Activated naive CD4-positive, alpha-beta T cell treated with anti-CD3 and anti-CD28 coated beads, Interleukin-2, amount 50 U/mL, for 24 hours (primary cell): ENCODE data around the gene GOLT1B.

Experiments used
- H3K27ac Mint-ChIP-seq: one replicate; pipeline ENCODE4 v1.8.0; 2021; ENCODE audit warnings: mild to moderate bottlenecking, mixed read lengths
- H3K27me3 Mint-ChIP-seq: one replicate; pipeline ENCODE4 v1.8.0; 2021; ENCODE audit warnings: mixed read lengths
- H3K36me3 Mint-ChIP-seq: one replicate; pipeline ENCODE4 v1.8.0; 2021; ENCODE audit warnings: mixed read lengths
- H3K4me1 Mint-ChIP-seq: one replicate; pipeline ENCODE4 v1.8.0; 2021; ENCODE audit warnings: mixed read lengths
- H3K4me3 Mint-ChIP-seq: one replicate; pipeline ENCODE4 v1.8.0; 2021; ENCODE audit warnings: mild to moderate bottlenecking, mixed read lengths
- H3K9me3 Mint-ChIP-seq: one replicate; pipeline ENCODE4 v1.8.0; 2021; ENCODE audit warnings: mixed read lengths

GOLT1B gene

GRCh38 chr12:21502872-21503271, 1.3 kb downstream of the GOLT1B start:
- Mint-ChIP-seq H3K36me3 (peaks cover 5% of the 10 kb centered on the region), H3K4me3 (no peak overlapping the region), H3K9me3 (no peaks in the 10 kb centered on the region), H3K4me1 (peaks cover 43% of the 10 kb centered on the region), H3K27ac (no peak overlapping the region), H3K27me3 (no peaks in the 10 kb centered on the region)

GRCh38 chr12:21505888-21506287, 4.3 kb downstream of the GOLT1B start:
- peaks cover 21% of the 10 kb centered on the region for H3K36me3 Mint-ChIP-seq
- H3K27ac Mint-ChIP-seq, result peak overlapping the region; percentile 15
- H3K9me3 Mint-ChIP-seq, result no peaks in the 10 kb centered on the region
- H3K4me3 Mint-ChIP-seq, result no peak overlapping the region
- no peaks in the 10 kb centered on the region for H3K27me3 Mint-ChIP-seq
- H3K4me1 Mint-ChIP-seq, result peaks cover 68% of the 10 kb centered on the region

GRCh38 chr12:21507849-21508248, 6.3 kb downstream of the GOLT1B start:
- Mint-ChIP-seq H3K4me1 (peaks cover 66% of the 10 kb centered on the region), H3K36me3 (peaks cover 24% of the 10 kb centered on the region), H3K4me3 (no peak overlapping the region), H3K27ac (peak overlapping the region; percentile 24), H3K27me3 (no peaks in the 10 kb centered on the region), H3K9me3 (no peaks in the 10 kb centered on the region)

DNA sequence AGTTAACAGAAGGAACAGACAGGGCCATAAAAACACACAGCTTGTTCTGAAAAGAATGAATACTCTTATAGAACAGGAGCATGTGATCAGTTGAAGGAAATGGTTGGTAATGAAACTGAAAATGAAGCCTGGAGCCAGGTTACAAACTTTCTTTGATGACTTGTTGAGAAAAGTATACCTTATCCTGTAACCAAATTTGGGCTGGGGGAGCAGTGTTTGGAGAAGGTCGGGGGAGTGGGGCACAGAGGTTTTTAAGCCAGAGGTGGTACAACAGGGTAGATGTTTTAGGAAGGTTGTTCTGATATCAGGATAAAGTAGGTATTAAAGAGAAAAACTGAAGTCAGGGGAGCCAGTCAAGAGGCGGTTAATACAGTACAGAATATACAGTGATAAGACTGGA, 8.2 kb downstream of the GOLT1B start:
- Mint-ChIP-seq H3K4me3 (peak overlapping the region; percentile 71), H3K36me3 (peaks cover 24% of the 10 kb centered on the region), H3K27me3 (no peaks in the 10 kb centered on the region), H3K9me3 (no peaks in the 10 kb centered on the region), H3K27ac (peak overlapping the region; percentile 97), H3K4me1 (peaks cover 47% of the 10 kb centered on the region)

DNA sequence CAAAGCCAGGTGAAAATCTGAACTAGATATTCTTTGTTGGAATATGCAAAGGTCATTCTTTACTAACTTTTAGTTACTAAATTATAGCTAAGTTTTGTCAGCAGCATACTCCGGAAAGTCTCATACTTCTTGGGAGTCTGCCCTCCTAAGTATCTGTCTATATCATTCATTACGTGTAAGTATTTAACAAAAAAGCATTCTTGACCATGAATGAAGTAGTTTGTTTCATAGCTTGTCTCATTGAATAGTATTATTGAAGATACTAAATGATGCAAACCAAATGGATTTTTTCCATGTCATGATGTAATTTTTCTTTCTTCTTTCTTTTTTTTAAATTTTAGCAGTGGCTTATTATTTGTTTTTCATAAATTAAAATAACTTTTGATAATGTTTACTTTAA, 14.7 kb downstream of the GOLT1B start:
- Mint-ChIP-seq H3K27me3 (no peaks in the 10 kb centered on the region), H3K9me3 (no peaks in the 10 kb centered on the region), H3K4me1 (peaks cover 3% of the 10 kb centered on the region), H3K27ac (no peak overlapping the region), H3K36me3 (peaks cover 7% of the 10 kb centered on the region), H3K4me3 (no peak overlapping the region)

DNA sequence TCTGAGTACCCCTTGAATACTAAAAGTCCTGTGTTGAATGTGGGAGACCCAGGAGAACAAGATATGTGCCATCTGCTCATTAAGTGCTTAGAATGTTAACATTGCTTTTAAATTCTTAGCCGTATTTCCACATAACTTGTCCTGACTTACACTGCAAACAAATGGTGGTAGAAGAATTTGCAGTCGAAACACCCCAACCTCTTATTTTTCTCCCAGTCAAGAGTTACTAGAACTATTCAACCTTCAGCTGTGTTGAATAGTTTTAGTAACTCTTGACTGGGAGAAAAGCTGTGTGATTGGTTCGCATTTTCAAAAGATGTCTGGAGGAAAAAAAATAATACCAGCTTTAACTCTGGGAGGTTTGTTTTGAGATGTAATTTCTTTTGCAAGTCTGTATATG, 16.9 kb downstream of the GOLT1B start:
- no peaks in the 10 kb centered on the region for H3K27me3 Mint-ChIP-seq
- H3K36me3 Mint-ChIP-seq, result peaks cover 5% of the 10 kb centered on the region
- H3K27ac Mint-ChIP-seq, result no peak overlapping the region
- no peak overlapping the region for H3K4me3 Mint-ChIP-seq
- H3K4me1 Mint-ChIP-seq, result no peaks in the 10 kb centered on the region
- no peaks in the 10 kb centered on the region for H3K9me3 Mint-ChIP-seq

DNA sequence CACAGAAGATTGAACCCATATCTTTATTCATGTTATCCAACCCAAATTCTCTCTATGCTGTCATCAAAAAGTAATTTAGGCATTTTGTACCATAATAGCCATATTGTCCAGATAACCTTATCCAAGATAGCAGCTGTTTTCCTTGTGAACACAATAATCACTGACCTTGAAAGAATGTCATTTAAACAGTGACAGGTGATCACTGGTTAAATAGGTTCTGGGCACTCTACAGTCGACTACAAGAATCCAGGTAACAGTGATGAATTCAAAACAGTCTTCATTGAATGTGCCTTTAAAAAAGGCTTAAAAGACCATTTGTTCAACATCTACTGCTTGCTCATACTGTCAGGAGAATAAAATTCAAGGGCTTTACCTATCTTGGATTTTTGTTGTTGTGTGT, 20.0 kb downstream of the GOLT1B start:
- peaks cover 9% of the 10 kb centered on the region for H3K9me3 Mint-ChIP-seq
- no peak overlapping the region for H3K27ac Mint-ChIP-seq
- no peaks in the 10 kb centered on the region for H3K27me3 Mint-ChIP-seq
- no peaks in the 10 kb centered on the region for H3K4me1 Mint-ChIP-seq
- H3K36me3 Mint-ChIP-seq, result peaks cover 5% of the 10 kb centered on the region
- H3K4me3 Mint-ChIP-seq, result no peak overlapping the region

- Mint-ChIP-seq H3K36me3 (peaks cover 3% of the 10 kb centered on the region), H3K4me3 (no peak overlapping the region), H3K4me1 (peaks cover 7% of the 10 kb centered on the region), H3K27ac (no peak overlapping the region), H3K9me3 (peaks cover 9% of the 10 kb centered on the region), H3K27me3 (peaks cover 3% of the 10 kb centered on the region)
These were observed 21.6 kb downstream of the GOLT1B start for GRCh38 chr12:21523148-21523547.

GRCh38 chr12:21526053-21526452, 24.5 kb downstream of the GOLT1B start, which contains the start of gene SPX:
TSS of gene SPX (plus strand) at chr12:21526296. CDS start at chr12:21526473, 177 bp downstream.
- Mint-ChIP-seq H3K27me3 (peaks cover 18% of the 10 kb centered on the region), H3K9me3 (peaks cover 9% of the 10 kb centered on the region), H3K36me3 (peaks cover 2% of the 10 kb centered on the region), H3K27ac (no peak within 1 kb of the TSS), H3K4me3 (peak within 1 kb of the TSS; percentile 84), H3K4me1 (peaks cover 14% of the 10 kb centered on the region)

- Mint-ChIP-seq H3K27ac (no peak overlapping the region), H3K27me3 (peaks cover 19% of the 10 kb centered on the region), H3K4me3 (peak overlapping the region; percentile 84), H3K9me3 (peaks cover 9% of the 10 kb centered on the region), H3K36me3 (peaks cover 2% of the 10 kb centered on the region), H3K4me1 (peaks cover 14% of the 10 kb centered on the region)
These were observed 25.2 kb downstream of the GOLT1B start for GRCh38 chr12:21526721-21527345.

- H3K4me3 Mint-ChIP-seq, result peak overlapping the region; percentile 82
- H3K9me3 Mint-ChIP-seq, result peaks cover 9% of the 10 kb centered on the region
- no peak overlapping the region for H3K27ac Mint-ChIP-seq
- peaks cover 2% of the 10 kb centered on the region for H3K36me3 Mint-ChIP-seq
- peaks cover 19% of the 10 kb centered on the region for H3K27me3 Mint-ChIP-seq
- H3K4me1 Mint-ChIP-seq, result peaks cover 14% of the 10 kb centered on the region
These were observed 26.0 kb downstream of the GOLT1B start for GRCh38 chr12:21527451-21528180.

GRCh38 chr12:21528953-21529352, 27.4 kb downstream of the GOLT1B start:
- peaks cover 9% of the 10 kb centered on the region for H3K9me3 Mint-ChIP-seq
- peaks cover 2% of the 10 kb centered on the region for H3K36me3 Mint-ChIP-seq
- H3K4me3 Mint-ChIP-seq, result peak overlapping the region; percentile 78
- H3K4me1 Mint-ChIP-seq, result peaks cover 14% of the 10 kb centered on the region
- H3K27me3 Mint-ChIP-seq, result peaks cover 19% of the 10 kb centered on the region
- H3K27ac Mint-ChIP-seq, result no peak overlapping the region

DNA sequence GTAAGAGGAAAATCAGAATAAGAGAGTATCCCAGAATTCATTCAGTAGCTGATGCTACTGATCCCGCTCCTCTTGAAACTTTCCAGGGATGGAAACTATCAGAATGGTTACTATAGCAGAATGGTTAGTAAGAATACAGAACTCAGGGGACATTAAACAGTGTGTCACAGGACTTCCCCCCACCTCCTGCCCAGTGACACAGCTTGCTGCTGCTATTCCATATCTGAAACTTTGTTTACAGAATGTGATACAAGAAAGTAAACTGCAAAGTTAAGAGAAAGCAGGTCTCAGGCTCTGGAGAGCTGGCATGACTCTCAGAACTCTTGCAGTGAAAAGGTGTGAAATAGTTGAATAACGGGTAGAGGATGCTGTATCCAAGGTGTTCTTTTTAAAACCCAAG, 27.9 kb downstream of the GOLT1B start:
- no peak overlapping the region for H3K4me3 Mint-ChIP-seq
- peaks cover 19% of the 10 kb centered on the region for H3K27me3 Mint-ChIP-seq
- no peak overlapping the region for H3K27ac Mint-ChIP-seq
- peaks cover 8% of the 10 kb centered on the region for H3K9me3 Mint-ChIP-seq
- H3K36me3 Mint-ChIP-seq, result peaks cover 2% of the 10 kb centered on the region
- H3K4me1 Mint-ChIP-seq, result peaks cover 14% of the 10 kb centered on the region

- H3K4me1 Mint-ChIP-seq, result no peaks in the 10 kb centered on the region
- no peaks in the 10 kb centered on the region for H3K36me3 Mint-ChIP-seq
- H3K9me3 Mint-ChIP-seq, result no peaks in the 10 kb centered on the region
- H3K27ac Mint-ChIP-seq, result no peak overlapping the region
- H3K27me3 Mint-ChIP-seq, result no peaks in the 10 kb centered on the region
- no peak overlapping the region for H3K4me3 Mint-ChIP-seq
These were observed 36.6 kb downstream of the GOLT1B start for GRCh38 chr12:21538061-21538653.

- no peaks in the 10 kb centered on the region for H3K27me3 Mint-ChIP-seq
These were observed 38.2 kb downstream of the GOLT1B start for GRCh38 chr12:21539797-21540196.

DNA sequence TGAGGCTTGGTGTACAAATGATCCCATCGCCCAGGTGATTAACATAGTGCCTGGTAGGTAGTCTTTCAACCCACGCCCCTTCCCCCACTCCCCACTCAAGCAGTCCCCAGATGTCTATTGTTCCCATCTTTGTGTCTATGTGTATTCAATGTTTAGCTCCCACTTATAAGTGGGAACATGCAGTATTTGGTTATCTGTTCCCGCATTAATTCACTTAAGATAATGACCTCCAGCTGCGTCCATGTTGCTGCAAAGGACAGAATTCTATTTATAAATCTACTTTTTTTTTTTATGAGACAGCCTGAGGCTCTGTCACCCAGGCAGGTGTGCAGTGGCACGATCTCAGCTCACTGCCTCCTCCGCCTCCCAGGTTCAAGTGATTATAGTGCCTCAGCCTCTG, 40.2 kb downstream of the GOLT1B start:
- Mint-ChIP-seq H3K4me1 (no peaks in the 10 kb centered on the region), H3K36me3 (peaks cover 2% of the 10 kb centered on the region), H3K4me3 (no peak overlapping the region), H3K9me3 (no peaks in the 10 kb centered on the region), H3K27ac (no peak overlapping the region), H3K27me3 (no peaks in the 10 kb centered on the region)

More at GRCh38 chr12:21539797-21540196, 38.2 kb downstream of the GOLT1B start:
- H3K27ac Mint-ChIP-seq, result no peak overlapping the region
- no peaks in the 10 kb centered on the region for H3K9me3 Mint-ChIP-seq
- H3K4me1 Mint-ChIP-seq, result no peaks in the 10 kb centered on the region
- H3K4me3 Mint-ChIP-seq, result no peak overlapping the region
- peaks cover 2% of the 10 kb centered on the region for H3K36me3 Mint-ChIP-seq
